ENCODE data around the gene NPL.
A peak's percentile ranks its signal among the peaks of the same experiment; 100 is the strongest.

- TF ChIP-seq CTCF (conservative IDR thresholded peaks at IDR 0.05; ENCODE audit: low read length), result peak; percentile 75
- no peak for TF ChIP-seq EZH2phosphoT487 (IDR thresholded peaks at IDR 0.05; ENCODE audit: borderline replicate concordance, low read depth, low read length)
Observed at GRCh38 chr1:182783068-182783467, 6.5 kb upstream of the NPL start.

Data from OCI-LY7 (cell line).